Measurements from ENCODE around the gene SYT14.
"Not testable (repeated sequence)": the region's sequence is repeated elsewhere in the genome, so short reads cannot be mapped to it uniquely, and the experiment has no call there.

The SYT14 gene

GRCh38 chr1:209936125-209936524 is 1.9 kb upstream of the SYT14 start:
- no peak for DNase-seq (ENCODE audit: low read depth in 2 of 2)

- no peak for DNase-seq (ENCODE audit: low read depth in 2 of 2)
Observed at GRCh38 chr1:209945377-209945776, 7.4 kb downstream of the SYT14 start.

GRCh38 chr1:209948155-209948554 is 10.1 kb downstream of the SYT14 start:
- no peak for DNase-seq (ENCODE audit: low read depth in 2 of 2)

- DNase-seq (ENCODE audit: low read depth in 2 of 2), result no peak
Observed at GRCh38 chr1:209956116-209956515, 18.1 kb downstream of the SYT14 start.

GRCh38 chr1:209959623-209960022 is 21.6 kb downstream of the SYT14 start:
- no peak for DNase-seq (ENCODE audit: low read depth in 2 of 2)

- DNase-seq (ENCODE audit: low read depth in 2 of 2), result no peak
Observed at GRCh38 chr1:209960926-209961325, 22.9 kb downstream of the SYT14 start.

GRCh38 chr1:209962388-209962787 is 24.4 kb downstream of the SYT14 start:
- no peak for DNase-seq (ENCODE audit: low read depth in 2 of 2)

GRCh38 chr1:209962856-209963255 is 24.8 kb downstream of the SYT14 start:
- DNase-seq (ENCODE audit: low read depth in 2 of 2), result no peak

GRCh38 chr1:209965996-209966395 is 28.0 kb downstream of the SYT14 start:
- DNase-seq (ENCODE audit: low read depth in 2 of 2), result no peak

- not testable (repeated sequence) for DNase-seq (ENCODE audit: low read depth in 2 of 2)
Observed at GRCh38 chr1:209978721-209979120, 40.7 kb downstream of the SYT14 start.

GRCh38 chr1:209983953-209984352 is 45.9 kb downstream of the SYT14 start:
- no peak for DNase-seq (ENCODE audit: low read depth in 2 of 2)

GRCh38 chr1:209985002-209985401 is 47.0 kb downstream of the SYT14 start:
- DNase-seq (ENCODE audit: low read depth in 2 of 2), result no peak

GRCh38 chr1:209988706-209989105 is 50.7 kb downstream of the SYT14 start:
- DNase-seq (ENCODE audit: low read depth in 2 of 2), result no peak

- DNase-seq (ENCODE audit: low read depth in 2 of 2), result peak in 1 of 2 experiments; percentile 4
Observed at GRCh38 chr1:209989525-209989924, 51.5 kb downstream of the SYT14 start.

GRCh38 chr1:209993061-209993830 is 55.2 kb downstream of the SYT14 start:
- DNase-seq (ENCODE audit: low read depth in 2 of 2), result no peak

GRCh38 chr1:209996348-209996747 is 58.3 kb downstream of the SYT14 start:
- no peak for DNase-seq (ENCODE audit: low read depth in 2 of 2)

- no peak for DNase-seq (ENCODE audit: low read depth in 2 of 2)
Observed at GRCh38 chr1:209999005-209999404, 61.0 kb downstream of the SYT14 start.

GRCh38 chr1:210001751-210002150 is 63.7 kb downstream of the SYT14 start:
- DNase-seq (ENCODE audit: low read depth in 2 of 2), result no peak

GRCh38 chr1:210003501-210003900 is 65.5 kb downstream of the SYT14 start:
- no peak for DNase-seq (ENCODE audit: low read depth in 2 of 2)

- no peak for DNase-seq (ENCODE audit: low read depth in 2 of 2)
Observed at GRCh38 chr1:210010161-210010560, 72.1 kb downstream of the SYT14 start.

GRCh38 chr1:210021145-210021860 is 83.3 kb downstream of the SYT14 start:
- no peak for DNase-seq (ENCODE audit: low read depth in 2 of 2)

GRCh38 chr1:210022044-210022443 is 84.0 kb downstream of the SYT14 start:
- no peak for DNase-seq (ENCODE audit: low read depth in 2 of 2)

GRCh38 chr1:210024282-210024681 is 86.3 kb downstream of the SYT14 start:
- no peak for DNase-seq (ENCODE audit: low read depth in 2 of 2)

All from fibroblast of skin of left biceps (primary cell).